ENCODE results near the gene TEC.
A peak's percentile ranks its signal among the peaks of the same experiment; 100 is the strongest.
"Not testable (repeated sequence)": the region's sequence is repeated elsewhere in the genome, so short reads cannot be mapped to it uniquely, and the experiment has no call there.

TEC gene

DNA sequence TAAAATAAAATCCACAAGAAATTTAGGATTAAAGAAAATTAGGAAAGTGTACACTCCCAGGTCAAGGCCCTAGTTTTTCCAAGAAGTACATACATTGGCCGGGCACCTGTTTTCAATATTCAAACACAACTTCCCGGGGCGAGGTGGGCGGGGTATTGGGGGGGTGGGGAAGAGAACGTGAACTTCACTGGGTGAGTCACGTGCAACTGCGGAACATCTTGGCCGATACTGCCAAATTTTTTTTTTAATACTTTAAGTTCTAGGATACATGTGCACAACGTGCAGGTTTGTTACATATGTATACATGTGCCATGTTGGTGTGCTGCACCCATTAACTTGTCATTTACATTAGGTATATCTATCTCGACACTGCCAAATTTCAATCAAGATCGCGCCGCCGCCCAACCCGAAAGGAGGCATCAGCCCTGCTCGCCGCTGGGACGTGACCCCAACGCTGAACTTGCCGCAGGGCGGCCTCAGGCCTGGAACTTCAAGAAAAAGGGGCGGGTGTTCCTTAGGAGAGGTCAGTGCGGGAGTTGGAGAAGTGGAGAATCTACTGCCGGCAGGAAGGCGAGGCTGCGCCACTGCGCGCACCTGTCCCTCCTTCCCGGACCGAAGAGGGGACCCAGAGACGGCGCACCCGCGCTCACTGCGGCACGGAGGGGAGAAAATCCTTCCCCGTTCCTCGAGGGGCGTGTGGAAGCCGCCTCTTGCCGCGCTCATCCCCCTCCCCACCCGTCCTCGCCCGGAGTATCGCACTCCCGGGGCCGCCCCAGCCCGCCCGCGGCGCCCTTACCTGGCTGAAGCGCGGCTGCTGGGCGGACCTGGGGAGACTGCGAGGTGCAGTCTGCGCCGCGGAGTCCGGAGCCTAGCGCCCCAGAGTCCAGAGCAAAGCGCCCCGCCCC lies at the start of gene TEC:
TSS of gene TEC (minus strand) at position 883 of the 905 bp plus-strand sequence. CDS start 41,224 bp downstream, outside the sequence.
- DNase-seq: peak in 1 of 2 donors; percentile 39

DNA sequence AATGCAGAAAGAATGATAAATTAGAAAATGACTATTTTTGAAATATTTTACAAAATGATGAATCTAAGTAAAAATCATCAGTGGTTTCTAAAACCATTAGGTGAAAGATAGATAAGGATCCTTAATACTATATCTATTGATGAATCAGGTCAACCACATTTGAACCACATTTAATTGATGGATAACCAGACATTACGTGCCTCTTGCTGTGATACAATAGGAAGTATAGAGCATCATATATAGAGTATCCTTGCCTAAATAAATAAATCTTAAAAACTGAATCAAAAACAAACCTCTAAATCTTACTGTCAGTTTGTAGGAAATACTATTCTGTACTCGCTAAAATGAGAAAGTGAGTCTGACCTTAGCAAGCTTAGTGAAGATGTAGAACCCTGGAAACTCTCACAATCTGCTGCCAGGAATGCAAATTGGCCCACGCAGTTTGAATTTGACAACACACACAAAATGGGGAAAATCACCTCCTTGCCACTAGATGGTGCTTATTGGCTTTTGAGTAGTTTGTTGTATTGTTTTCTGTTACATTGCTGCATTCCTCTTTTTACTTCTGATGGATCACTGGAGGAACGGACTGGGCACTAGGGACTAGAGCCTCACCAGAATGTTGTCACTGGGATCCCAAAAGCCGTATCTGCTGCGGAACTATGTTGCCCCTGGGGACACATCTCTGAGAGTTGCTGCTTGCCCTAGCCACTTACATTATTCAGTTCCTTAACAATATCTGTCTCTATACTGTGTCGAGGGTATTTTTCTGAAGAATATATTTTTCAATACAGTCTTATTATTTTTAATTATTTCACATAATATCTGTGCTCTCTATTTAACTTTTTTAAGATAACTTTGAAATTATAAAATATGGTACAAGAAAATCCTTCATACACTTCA lies 46.3 kb upstream of the TEC start:
- DNase-seq: peak in 1 of 2 donors; percentile 57

DNA sequence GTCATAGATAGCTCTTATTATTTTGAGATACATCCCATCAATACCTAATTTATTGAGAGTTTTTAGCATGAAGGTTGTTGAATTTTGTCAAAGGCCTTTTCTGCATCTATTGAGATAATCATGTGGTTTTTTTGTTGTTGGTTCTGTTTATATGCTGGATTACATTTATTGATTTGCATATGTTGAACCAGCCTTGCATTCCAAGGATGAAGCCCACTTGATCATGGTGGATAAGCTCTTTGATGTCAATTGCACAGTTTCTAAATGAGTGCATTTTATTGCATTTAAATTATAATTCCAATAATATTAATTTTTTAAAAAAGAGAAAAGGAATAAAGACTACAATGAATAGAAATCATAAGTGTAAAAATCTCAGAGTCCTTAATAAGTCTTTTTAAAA lies 45.1 kb upstream of the TEC start:
- DNase-seq: not testable (repeated sequence)

GRCh38 chr4:48311896-48312295 lies 42.3 kb upstream of the TEC start:
- no peak for DNase-seq

DNA sequence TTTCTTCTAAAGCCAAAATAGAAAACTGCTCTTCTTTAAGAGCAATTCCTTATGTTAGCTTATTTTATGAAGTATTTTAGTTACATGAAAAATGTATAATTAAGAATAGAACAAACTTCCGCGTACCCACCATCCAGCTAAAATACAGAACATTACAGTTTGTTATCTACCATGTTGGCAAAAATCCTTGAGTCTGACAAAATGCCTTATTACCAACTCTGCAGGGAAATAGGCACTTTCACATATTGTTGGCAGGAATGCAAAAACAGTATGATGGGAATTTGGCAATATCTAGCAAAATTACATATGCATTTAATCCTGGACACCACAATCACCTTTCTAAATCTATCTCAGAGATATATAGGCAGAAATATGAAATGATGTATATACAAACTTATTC lies 39.3 kb upstream of the TEC start:
- DNase-seq: no peak

GRCh38 chr4:48307528-48307927 lies 37.9 kb upstream of the TEC start:
- DNase-seq: no peak

- DNase-seq: no peak
These were observed 35.9 kb upstream of the TEC start for GRCh38 chr4:48305508-48305907.

DNA sequence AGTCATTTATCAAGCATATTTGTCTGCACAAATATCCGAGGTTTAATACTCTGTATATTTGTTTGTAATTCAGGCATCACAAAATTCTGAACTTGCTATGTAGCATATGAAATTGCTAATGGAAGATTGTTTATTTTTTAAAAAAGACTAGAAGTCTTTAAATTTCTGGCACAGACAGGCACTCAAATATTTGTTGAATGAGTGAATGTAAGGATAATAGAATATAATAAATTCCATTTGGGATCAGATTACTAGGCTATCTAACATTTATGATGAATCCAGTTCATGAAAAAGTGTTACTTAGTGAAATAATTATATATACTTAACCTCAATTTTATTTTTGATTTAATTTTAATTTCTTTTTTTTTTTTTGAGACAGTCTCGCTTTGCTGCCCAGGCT lies 30.4 kb upstream of the TEC start:
- DNase-seq: no peak

- no peak for DNase-seq
These were observed 29.9 kb upstream of the TEC start for GRCh38 chr4:48299560-48299959.

- no peak for DNase-seq
These were observed 27.7 kb upstream of the TEC start for GRCh38 chr4:48297256-48297846.

- peak in 1 of 2 donors; percentile 22 for DNase-seq
These were observed 26.7 kb upstream of the TEC start for GRCh38 chr4:48296365-48296764.

- no peak for DNase-seq
These were observed 25.5 kb upstream of the TEC start for GRCh38 chr4:48295116-48295515.

DNA sequence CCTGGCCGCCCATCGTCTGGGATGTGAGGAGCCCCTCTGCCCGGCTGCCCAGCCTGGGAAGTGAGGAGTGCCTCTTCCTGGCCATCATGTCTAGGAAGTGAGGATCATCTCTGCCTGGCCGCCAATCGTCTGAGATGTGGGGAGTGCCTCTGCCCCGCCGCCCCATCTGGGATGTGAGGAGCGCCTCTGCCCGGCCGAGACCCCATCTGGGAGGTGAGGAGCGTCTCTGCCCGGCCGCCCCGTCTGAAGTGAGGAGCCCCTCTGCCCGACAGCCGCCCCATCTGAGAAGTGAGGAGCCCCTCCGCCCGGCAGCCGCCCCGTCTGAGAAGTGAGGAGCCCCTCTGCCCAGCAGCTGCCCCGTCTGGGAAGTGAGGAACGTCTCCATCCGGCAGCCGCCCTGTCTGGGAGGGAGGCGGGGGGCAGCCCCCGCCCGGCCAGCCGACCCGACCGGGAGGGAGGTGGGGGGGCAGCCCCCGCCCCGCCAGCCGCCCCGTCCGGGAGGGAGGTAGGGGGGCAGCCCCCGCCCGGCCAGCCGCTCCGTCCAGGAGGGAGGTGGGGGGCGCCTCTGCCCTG lies 22.7 kb upstream of the TEC start:
- DNase-seq: not testable (repeated sequence)

- peak in 1 of 2 donors; percentile 25 for DNase-seq
These were observed 20.6 kb upstream of the TEC start for GRCh38 chr4:48290146-48290772.

DNA sequence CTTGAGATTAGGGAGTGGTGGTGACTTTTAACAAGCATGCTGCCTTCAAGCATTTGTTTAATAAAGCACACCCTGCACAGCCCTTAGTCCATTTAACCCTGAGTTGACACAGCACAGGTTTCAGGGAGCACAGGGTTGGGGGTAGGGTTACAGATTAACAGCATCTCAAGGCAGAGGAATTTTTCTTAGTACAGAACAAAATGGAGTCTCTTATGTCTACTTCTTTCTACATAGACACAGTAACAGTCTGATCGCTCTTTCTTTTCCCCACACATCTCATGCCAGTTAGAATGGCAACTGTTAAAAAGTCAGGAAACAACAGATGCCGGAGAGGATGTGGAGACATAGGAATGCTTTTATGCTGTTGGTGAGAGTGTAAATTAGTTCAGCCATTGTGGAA lies 16.4 kb upstream of the TEC start:
- not testable (repeated sequence) for DNase-seq

DNA sequence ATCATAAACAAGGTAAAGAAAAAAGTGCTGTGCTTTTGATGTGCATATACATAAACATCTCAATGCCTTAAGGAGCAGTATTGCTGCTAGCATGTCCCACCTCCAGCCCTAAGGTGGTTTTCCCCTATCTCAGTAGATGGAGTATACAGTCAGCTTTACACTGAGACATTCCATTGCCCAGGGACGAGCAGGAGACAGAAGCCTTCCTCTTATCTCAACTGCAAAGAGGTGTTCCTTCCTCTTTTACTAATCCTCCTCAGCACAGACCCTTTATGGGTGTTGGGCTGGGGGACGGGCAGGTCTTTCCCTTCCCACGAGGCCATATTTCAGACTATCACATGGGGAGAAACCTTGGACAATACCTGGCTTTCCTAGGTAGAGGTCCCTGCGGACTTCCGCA lies 16.0 kb upstream of the TEC start:
- DNase-seq: not testable (repeated sequence)

- DNase-seq: no peak
These were observed 6.0 kb upstream of the TEC start for GRCh38 chr4:48275686-48276085.

GRCh38 chr4:48275247-48275646 lies 5.6 kb upstream of the TEC start:
- peak in 1 of 2 donors; percentile 45 for DNase-seq

- DNase-seq: no peak
These were observed 2.0 kb upstream of the TEC start for GRCh38 chr4:48271626-48272025.

GRCh38 chr4:48270951-48271473 lies 1.4 kb upstream of the TEC start:
- no peak for DNase-seq

- DNase-seq: no peak
These were observed 872 bp upstream of the TEC start for GRCh38 chr4:48270523-48270897.

- peak; percentile 88 for DNase-seq
These were observed 354 bp upstream of the TEC start for GRCh38 chr4:48269861-48270522.

Data from CD4-positive, alpha-beta T cell treated with Interleukin-4 for 1 hour (primary cell).